ENCODE data around the gene ABCB8. TPM values are rescaled to one million over a fixed set of nuclear protein-coding genes. Genes with fewer than 3 reads are reported as not detected.
"Not testable (repeated sequence)": the region's sequence is repeated elsewhere in the genome, so short reads cannot be mapped to it uniquely, and the experiment has no call there.

ABCB8 gene
- total RNA-seq, 1 donor from 2014 or later = 27.6 TPM

DNA sequence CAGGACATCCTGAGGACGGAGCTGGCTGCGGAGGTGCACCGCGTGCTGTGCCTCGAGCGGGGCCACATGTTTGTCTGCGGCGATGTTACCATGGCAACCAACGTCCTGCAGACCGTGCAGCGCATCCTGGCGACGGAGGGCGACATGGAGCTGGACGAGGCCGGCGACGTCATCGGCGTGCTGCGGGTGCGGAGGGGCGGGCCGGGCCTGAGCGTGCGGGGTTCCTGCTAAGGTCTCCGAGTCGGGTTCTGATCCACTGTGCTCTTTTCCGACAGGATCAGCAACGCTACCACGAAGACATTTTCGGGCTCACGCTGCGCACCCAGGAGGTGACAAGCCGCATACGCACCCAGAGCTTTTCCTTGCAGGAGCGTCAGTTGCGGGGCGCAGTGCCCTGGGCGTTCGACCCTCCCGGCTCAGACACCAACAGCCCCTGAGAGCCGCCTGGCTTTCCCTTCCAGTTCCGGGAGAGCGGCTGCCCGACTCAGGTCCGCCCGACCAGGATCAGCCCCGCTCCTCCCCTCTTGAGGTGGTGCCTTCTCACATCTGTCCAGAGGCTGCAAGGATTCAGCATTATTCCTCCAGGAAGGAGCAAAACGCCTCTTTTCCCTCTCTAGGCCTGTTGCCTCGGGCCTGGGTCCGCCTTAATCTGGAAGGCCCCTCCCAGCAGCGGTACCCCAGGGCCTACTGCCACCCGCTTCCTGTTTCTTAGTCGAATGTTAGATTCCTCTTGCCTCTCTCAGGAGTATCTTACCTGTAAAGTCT is 14.3 kb upstream of the ABCB8 start:
- no peak for DNase-seq (ENCODE audit: low spot score)

DNA sequence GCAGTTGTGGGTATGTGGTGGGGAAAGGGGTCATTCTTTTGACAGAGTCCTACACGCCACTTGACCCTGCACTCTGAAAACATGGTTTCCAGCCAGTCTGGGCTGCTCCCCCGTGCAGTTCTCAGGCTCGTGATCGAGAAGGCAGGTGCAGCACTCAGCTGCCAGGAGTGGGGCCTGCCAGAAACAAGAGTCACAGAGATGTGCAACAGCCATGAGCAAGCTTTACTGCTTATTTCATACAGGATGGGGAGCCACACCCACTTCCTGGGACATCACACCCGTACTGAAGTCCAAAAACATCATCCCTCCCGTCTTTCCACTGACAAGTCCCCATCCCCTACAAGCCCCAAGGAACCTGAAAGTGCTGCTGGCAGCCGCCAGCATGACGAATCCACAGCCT is 13.3 kb upstream of the ABCB8 start:
- no peak for DNase-seq (ENCODE audit: low spot score)

DNA sequence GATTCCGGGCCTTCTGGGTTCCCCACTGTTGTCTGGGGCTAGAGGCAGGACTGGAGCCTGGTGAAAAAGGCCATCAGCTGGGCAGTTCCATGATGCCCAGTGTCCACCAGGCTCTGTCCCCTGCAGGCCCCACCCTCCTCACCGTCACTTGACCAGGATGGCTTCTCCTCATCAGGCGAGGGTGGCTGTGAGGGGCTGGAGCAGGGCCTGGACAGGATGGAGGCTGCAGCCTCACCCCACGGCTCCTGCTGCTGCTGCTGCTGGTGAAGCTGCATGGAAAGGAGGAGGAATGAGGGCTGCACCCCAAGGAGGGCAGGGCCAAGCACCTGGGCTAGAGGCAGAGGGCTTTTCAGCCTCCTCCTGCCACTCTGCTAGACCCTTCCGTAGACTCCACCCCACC is 12.3 kb upstream of the ABCB8 start:
- DNase-seq (ENCODE audit: low spot score) = no peak

DNA sequence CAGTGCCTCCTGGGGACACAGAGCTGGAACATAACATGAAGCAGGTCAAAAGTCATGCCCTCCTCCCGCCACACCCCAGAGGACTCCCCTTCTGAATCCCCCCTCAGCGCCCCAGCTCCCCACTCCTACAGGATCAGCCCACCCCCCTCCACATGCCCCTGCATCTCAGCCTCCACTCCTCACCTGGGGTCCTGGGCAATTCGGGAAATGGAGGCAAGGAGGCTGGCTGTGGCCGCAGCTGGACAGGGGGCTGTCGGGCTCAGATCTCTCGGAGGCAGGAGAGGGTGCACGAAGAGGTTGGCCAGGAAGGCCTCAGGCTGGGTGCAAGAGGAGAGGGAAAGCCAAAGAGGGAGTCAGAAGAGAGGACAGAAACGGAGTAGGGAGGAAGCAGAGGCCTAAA is 11.7 kb upstream of the ABCB8 start:
- no peak for DNase-seq (ENCODE audit: low spot score)

DNA sequence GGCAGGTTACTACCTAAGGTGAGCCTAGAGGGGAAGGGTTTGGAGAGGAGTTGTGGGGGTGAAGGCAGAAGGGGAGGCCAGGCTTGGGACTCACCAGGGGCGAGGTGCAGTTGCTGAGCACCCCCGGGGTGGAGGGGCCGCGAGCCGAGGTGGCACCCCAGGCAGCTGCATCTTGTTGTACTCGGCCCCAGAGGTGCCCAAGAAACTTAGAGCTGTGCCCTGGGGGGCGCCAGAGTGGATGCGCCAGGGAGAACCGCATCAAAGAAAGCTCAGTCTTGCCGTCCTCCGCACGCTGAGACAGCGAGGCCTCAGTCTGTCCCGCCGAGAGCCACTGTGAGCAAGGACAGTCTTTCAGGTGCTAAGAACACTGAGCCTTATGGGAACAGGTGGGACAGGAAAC is 11.3 kb upstream of the ABCB8 start:
- DNase-seq (ENCODE audit: low spot score) = no peak

DNA sequence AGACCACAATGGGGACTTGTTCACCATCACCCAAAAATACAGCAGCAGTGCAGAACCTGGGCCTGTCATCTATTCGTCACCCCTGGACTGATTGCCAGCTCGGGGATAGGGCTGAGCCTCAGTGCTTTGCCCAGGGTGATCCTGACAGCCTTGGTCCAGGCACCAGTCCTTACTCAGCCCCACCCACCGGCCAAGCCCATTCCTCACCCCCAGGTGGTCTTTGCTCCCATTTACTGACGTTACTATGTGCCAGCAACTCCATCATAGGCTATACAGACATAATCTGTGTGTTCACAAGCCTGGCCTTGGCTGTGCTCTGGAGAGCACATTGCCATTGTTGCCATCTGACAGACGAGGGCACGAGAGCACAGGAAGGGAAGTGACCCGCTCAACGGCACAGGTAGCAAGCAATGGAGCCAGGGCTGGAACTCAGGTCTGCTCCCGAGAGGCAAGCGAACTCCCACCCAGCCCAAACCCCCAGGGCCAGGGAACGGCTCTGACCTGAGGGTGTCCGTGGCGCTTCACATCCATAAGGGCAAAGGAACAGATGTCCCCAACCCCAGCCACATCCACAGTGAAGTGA is 10.8 kb upstream of the ABCB8 start:
- DNase-seq (ENCODE audit: low spot score) = no peak

DNA sequence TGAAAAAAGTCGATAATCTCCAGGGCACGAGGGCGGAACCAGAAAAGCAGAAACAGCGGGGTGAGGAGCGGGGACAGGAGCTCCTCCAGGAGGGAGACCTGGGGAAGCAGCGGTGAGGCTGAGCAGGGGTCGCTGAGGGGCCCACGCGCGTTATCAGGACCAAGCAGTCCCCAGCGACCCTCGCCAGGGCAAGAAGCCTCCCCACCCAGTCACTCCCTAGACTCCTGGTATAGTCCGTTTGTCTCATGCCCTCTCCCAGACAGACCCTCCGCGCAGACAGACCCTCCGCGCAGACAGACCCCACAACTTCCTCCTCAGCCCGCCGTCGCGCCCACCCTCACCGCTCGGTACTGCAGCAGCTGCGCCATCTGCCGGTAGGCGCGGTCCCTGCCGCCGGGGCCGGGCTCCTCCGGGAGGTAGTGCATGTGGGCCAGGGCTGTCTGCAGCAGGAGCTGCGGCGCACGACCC is 10.3 kb upstream of the ABCB8 start:
- no peak for DNase-seq (ENCODE audit: low spot score)

DNA sequence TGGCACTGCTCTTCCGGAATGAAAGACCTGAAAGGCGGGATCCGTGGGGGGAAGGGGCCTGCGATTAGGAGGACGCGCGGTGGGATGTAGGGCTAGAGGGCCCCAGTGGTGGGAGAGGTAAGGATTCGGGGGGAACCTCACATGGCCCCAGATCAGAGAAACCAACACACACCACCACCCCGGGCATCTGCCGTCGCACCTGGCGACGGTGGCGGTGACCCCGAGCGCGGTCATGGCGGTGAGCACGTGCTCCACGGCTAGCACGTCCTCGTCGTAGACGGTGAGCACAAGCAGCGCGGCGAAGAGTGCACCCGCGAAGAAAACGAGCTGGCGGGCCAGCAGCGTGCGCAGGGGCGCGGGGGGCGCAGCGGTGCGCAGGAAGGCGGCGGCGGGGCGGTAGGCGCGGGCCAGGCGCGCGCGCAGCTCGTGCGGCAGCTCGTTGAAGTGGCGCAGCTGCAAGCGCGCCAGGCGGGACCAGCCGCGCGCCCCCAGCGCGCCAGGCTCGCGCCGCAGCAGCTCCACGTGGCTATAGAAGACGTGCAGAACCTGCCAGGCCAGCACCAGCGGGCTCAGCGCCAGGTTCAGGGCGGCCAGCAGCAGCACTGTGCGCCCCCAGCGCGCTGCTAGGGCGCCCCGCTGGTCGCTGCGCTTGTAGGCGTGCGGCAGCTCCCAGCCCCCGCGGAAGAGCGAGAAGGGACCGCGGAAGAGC is 9.7 kb upstream of the ABCB8 start:
- DNase-seq (ENCODE audit: low spot score) = no peak

DNA sequence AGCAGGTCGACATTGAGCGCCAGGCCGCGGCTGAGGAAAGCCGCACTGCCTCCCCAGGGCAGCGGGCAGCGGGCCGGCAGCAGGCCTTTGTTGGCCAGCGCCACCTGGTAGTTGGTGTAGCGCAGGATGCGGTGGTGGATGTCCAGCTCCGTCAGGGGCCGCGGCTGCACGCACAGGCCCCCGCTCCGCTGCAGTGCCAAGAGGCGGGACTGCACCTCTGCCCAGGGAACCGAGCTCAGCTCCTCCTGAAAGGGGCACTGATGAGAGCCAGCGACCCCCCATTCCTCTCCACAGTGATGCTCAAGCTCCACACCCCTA is 9.2 kb upstream of the ABCB8 start:
- DNase-seq (ENCODE audit: low spot score) = no peak

DNA sequence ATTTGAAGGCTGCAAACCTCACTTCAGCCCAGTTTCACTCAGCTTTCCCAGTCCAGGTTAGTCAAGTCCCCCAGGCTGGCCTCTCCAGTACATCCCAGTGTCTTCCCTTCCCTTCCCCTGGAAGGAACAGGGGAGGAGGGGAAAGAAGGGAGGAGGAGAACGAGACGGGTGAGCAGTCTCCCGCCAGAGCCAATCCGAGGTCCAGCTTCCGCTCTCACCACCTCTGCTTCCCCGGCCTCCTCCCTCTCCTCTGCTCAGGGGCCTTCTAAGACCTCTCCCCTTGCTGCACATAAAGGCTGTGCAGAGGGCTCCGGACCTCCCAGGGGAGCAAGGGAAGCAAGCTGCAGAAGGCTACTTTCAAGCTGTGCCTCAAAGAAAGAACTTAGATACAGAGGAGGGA is 8.0 kb upstream of the ABCB8 start:
- no peak for DNase-seq (ENCODE audit: low spot score)

DNA sequence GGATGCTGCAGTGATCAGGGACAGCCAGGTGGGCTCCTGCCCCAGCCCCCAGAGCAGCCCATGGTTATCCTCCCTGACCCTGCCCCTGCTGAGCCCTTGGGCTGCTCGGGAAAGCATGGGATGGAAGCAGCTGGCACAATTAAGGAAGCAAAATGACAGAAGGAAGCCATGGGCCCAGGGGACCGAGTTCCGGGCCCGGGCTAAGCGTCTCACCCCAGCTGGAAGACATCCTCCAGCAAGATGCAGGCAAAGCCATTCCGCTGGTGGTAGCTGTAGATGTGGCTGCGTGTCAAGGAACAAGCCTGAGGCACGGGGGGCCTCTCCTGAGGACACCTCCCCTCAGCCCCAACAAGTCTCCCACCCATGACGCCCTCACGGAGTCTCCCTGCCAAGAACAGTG is 5.0 kb upstream of the ABCB8 start:
- no peak for DNase-seq (ENCODE audit: low spot score)

DNA sequence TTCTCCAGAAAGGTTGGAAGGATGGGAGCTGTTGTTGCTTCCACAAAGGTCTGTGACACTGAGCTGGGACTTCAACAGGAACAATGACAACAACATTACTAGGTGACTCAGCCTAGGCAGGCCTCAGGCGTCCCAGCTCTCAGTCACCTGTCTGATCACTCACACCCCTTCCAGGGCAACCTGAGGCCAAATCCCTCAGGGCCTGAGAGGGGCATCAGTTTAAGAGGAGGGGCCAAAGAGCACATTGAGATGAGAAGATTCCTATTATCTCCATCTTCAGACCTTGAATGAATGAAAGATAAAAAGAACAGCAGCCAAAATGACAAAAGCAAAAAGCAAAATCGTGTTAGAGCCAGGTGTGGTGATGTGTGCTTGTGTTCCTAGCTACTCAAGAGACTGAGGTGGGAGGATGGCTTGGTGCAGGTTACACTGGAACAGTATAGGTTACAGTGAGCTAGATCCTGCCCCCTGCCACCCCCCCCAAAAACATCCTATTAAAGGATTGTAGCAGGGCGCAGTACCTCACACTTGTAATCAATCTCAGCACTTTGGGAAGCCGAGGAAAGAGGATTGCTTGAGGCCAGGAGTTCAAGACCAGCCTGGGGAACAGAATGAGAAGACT is 3.7 kb upstream of the ABCB8 start, which contains the start of gene ATG9B:
Gene ATG9B, minus strand, starts transcription at position 60 of the 622 bp plus-strand sequence. CDS start 71 bp downstream, outside the sequence.
- DNase-seq (ENCODE audit: low spot score) = no peak

DNA sequence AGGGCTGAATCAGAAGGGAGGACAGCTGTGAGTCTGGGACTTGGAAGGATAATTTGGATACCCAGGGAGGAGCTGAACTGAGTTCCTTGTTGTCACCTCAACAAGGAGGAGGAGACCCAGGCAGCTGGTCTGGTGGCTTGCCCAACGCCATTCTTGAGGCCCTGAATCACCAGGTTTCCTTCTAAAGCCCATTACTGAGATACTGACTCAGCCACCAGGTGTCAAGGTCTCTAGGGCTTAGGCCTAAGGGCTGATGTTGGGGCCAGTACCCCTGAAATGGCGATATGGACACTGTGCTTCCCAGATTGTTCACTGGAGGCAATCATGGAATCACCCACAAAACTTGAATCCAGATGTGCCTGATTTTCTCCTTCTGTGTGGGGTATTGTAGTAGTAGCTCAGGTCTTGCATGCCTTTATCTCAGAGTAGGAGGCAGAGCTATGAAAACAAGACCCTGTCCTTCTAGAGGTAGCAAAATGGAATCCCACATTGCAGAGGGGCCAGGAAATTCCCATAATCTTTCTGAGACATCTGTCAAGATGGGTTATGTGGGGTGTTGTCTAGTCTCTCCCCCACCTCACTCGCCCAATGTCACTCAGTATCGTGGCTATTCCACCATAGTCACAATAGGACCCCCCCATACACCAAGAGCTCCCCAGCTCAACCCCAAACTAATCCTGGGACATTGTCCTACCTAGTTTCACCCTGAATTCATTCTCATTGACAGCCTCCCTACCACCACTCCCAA is 2.2 kb upstream of the ABCB8 start:
- no peak for DNase-seq (ENCODE audit: low spot score)

DNA sequence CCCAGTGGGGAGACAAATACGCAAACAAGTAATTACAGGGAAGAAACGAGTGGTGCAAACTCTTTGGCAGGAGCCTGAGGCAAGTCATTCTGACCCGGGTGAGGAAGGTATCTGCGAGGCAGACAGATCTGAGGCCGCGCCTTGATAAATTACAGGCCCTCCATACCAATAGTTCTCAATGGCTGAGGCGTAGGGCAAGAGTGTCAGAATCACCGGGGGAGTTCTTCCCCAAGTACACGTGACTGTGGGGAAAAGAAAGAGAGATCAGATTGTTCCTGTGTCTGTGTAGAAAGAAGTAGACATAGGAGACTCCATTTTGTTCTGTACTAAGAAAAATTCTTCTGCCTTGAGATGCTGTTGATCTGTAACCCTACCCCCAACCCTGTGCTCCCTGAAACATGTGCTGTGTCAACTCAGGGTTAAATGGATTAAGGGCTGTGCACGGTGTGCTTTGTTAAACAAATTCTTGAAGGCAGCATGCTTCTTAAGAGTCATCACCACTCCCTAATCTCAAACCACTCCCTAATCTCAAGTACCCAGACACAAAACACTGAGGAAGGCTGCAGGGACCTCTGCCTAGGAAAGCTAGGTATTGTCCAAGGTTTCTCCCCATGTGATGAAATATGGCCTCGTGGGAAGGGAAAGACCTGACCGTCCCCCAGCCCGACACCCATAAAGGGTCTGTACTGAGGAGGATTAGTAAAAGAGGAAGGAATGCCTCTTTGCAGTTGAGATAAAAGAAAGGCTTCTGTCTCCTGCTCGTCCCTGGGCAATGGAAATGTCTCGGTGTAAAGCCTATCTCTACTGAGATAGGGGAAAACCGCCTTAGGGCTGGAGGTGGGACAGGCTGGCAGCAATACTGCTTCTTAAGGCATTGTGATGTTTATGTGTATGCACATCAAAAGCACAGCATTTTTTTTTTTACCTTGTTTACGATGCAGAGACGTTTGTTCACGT is 1.2 kb upstream of the ABCB8 start:
- not testable (repeated sequence) for DNase-seq (ENCODE audit: low spot score)

DNA sequence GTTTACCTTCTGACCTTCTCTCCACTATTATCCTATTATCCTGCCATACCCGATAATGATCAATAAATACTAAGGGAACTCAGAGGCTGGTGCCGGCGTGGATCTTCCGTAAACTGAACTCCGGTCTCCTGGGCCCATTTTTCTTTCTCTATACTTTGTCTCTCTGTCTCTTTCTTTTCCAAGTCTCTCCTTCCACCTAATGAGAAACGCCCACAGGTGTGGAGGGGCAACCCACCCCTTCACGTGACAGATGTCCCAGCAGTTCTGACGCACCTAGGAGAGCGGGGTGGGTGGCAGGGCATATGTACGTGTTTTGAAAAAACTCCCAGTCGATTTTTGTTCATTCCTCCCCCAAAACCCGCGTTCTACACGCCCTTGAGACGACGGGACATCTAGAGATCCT is 521 bp upstream of the ABCB8 start:
- DNase-seq (ENCODE audit: low spot score) = not testable (repeated sequence)

DNA sequence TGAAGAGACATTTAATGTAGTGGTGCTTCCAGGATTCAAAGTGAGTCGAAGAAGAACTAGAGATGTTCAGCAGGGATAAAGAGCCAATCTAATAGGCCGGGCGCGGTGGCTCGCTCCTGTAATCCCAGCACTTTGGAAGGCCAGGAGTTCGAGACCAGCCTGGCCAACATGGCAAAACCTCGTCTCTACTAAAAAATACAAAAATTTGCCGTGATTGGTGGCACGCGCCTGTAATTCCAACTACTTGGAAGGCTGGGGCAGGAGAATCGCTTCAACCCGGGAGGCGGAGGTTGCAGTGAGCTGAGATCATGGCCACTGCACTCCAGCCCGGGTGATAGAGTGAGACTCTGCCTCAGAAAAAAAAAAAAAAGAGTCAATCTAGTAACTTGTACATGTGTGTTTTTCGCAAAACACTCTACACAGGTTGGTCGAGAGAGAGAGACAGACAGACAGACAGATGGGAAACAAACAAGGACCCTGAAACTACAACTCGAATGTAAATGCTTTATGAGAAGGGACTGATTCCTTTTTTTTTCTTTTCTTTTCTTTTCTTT is 775 bp downstream of the ABCB8 start:
- no peak for DNase-seq (ENCODE audit: low spot score)

DNA sequence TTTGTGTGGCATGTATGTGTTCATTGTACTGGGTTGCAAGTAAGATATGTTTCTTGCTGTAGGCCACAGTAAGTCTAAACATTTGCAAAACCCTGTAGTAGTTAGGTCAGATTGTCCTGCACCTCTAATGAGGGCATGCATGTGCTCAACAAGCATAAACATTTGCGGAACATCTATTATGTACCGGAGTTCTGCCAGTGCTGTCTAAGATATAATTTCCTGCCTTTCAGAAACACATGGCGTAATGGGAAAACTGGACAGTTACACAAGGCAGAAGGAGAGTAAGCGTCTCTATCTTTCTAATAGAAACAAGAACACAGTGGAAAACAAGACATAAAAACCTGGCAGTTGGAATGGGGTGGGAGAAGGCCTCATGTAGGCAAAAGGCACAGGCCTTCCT is 2.8 kb downstream of the ABCB8 start:
- no peak for DNase-seq (ENCODE audit: low spot score)

DNA sequence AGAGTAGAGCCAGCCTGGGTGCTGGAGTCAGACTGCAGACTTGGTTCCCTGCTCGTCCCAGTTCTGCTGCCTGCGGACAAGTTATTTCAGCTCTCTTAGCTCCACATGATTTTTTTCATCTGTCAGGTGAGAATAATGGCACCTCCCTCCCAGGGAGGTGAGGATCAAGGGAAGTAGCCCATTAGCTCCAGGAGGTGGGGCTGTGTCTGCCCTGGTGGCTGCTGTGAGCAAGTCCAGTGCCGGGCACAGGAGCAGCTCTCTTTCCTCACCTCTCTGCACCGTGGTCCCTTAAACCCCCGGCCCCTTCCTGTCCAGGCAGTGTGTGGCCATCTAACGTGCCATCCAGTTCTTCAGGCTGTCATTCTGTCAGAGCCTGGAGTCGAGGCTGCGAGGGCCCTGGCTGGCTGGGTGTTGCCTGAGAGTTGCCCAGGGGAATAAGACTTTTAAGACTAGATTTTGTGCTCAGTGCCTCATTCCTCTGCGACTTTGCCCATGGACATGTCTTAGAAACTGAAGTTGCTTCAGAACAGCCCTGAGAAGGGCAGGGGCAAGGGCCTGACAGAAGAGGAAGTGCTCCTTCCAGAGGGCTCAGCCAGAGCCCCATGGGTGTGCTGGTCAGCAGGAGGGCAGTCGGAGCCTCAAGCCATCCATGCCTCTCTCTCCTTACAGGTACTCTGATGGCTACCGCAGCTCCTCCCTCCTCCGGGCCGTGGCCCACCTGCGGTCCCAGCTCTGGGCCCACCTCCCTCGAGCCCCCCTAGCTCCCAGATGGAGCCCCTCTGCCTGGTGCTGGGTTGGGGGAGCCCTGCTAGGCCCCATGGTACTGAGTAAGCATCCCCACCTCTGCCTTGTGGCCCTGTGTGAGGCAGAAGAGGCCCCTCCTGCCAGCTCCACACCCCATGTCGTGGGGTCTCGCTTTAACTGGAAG is 5.0 kb downstream of the ABCB8 start:
- no peak for DNase-seq (ENCODE audit: low spot score)

DNA sequence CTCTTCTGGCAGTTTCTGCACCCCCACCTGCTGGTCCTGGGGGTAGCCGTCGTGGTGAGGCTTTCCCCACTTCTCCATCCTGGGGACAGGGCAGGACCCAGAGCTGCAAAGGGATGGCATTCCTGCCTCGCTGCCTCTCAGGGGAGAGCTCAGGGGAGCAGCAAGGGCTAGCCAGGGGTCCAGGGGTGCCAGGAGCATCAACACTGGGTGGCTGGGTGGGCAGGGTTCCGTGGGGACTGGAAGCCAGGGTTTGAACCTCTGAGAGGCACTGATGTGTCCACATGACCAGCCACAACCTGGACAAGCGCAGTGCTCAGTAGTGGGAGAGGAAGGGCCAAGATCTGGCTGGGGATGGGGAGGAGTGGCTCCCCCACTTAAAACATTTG is 5.6 kb downstream of the ABCB8 start:
- no peak for DNase-seq (ENCODE audit: low spot score)
